Astrocyte of the spinal cord (primary cell): ENCODE data around the gene UTS2B.

Source experiments
- DNase-seq: peaks from one replicate; pipeline ENCODE4 v3.0.0; 2011; ENCODE audit warnings: low read depth, low spot score
- H3K4me3 ChIP-seq: 2 replicates; pipeline ENCODE4 v1.5.1; 2011; ENCODE audit warnings: low read depth, mild to moderate bottlenecking, low read length, moderate library complexity
- in situ Hi-C: cut with HindIII; loops from 2 replicates; pipeline ENCODE4 v1.10.0; 2017; ENCODE audit warnings: low sequenced_read_pairs
- TF ChIP-seq, protein P1 (sequence below): IDR thresholded peaks from 2 replicates; pipeline ENCODE4 v1.5.1; 2012; ENCODE audit warnings: low read depth, mild to moderate bottlenecking, low read length, inconsistent platforms

UTS2B gene

GRCh38 chr3:191372122-191372521 is 41.8 kb upstream of the UTS2B start:
- TF ChIP-seq, protein P1, sequence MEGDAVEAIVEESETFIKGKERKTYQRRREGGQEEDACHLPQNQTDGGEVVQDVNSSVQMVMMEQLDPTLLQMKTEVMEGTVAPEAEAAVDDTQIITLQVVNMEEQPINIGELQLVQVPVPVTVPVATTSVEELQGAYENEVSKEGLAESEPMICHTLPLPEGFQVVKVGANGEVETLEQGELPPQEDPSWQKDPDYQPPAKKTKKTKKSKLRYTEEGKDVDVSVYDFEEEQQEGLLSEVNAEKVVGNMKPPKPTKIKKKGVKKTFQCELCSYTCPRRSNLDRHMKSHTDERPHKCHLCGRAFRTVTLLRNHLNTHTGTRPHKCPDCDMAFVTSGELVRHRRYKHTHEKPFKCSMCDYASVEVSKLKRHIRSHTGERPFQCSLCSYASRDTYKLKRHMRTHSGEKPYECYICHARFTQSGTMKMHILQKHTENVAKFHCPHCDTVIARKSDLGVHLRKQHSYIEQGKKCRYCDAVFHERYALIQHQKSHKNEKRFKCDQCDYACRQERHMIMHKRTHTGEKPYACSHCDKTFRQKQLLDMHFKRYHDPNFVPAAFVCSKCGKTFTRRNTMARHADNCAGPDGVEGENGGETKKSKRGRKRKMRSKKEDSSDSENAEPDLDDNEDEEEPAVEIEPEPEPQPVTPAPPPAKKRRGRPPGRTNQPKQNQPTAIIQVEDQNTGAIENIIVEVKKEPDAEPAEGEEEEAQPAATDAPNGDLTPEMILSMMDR, result no peak
- in situ Hi-C loops, result no loop called here
- DNase-seq, result no peak
- H3K4me3 ChIP-seq, result no peak overlapping the region

GRCh38 chr3:191369616-191370010 is 39.3 kb upstream of the UTS2B start:
- TF ChIP-seq, protein P1, result no peak
- H3K4me3 ChIP-seq, result no peak overlapping the region
- no peak for DNase-seq
- in situ Hi-C loops, result no loop called here

DNA sequence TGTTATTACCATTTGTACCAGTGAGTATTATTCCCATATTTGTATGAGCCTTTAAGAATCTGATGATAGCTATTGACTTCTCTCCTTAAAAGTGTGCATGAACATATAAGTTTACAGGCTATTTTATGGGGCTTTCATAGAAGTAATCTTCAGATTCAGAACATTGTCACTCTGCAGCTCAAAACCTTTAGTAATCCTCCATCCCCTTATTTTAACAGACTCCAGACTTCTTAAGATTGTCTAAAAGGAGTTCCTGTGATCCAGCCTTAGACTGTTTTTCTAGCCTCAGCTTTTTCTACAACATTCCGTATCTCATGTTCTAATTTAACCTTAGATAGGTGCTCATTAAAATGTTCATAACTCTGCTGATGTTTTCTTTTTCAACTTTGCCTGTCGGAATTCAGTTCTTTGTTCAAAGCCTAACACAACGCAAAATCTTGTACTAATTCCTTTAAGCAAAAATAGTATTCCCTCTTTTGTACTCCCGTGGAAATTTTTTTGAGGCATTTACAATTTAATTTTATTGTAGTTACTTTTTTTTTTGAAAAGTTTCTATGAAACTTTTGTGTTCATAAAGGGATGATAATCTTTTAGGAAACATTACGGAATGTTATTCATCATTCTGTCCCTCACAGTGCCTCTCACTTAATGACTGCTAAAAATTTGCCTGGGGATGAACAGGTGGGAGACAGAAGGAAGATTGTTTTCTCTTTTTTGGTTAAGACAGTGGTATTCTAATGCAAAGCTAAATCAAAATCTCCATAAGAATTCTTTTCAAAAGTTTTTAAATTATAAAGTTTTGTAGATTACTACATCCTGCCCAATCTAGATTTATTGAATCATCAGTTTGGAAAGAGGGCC is 38.7 kb upstream of the UTS2B start:
- in situ Hi-C loops, result no loop called here
- no peak for DNase-seq
- H3K4me3 ChIP-seq, result no peak overlapping the region
- TF ChIP-seq, protein P1, result no peak

DNA sequence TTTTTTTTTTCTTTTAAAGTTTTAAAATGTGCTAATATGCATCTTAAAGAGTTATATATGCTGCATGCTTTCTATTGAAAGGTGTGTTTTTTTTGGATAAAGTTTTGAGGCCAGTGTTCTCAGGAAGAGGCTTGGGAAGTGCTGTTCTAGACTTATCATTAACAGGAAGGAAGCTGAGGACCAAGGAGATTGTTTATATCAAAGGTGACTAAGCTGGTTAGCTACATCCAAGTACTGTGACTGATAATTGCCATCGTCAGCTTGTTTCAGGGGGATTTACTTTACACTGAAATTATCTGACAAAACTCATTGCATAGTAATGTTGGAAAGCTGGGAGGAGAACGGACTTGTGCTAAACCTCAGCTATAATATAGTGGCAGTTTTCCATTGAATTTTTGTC is 36.3 kb upstream of the UTS2B start:
- DNase-seq, result peak; percentile 47
- TF ChIP-seq, protein P1, result no peak
- in situ Hi-C loops, result no loop called here
- no peak overlapping the region for H3K4me3 ChIP-seq

DNA sequence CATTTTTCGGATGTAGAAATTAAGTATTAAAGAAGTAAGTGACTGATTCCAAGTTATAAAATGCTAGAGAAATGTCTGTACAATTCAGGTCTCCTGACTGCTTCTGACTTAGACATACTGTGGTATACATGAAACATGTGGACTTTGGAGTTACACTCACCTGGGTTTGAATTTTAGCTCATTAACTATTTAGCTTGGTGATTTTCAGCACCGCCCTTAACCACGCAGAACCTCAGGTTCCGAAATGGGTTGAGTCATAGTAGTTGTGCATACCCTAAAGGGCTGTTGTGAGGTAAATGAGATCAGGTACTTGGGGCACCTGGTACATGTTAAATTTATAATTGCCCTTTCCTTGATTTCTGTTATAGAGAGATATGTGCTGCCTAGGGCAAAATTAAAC is 32.9 kb upstream of the UTS2B start:
- no peak for DNase-seq
- in situ Hi-C loops, result no loop called here
- TF ChIP-seq, protein P1, result no peak
- no peak overlapping the region for H3K4me3 ChIP-seq

DNA sequence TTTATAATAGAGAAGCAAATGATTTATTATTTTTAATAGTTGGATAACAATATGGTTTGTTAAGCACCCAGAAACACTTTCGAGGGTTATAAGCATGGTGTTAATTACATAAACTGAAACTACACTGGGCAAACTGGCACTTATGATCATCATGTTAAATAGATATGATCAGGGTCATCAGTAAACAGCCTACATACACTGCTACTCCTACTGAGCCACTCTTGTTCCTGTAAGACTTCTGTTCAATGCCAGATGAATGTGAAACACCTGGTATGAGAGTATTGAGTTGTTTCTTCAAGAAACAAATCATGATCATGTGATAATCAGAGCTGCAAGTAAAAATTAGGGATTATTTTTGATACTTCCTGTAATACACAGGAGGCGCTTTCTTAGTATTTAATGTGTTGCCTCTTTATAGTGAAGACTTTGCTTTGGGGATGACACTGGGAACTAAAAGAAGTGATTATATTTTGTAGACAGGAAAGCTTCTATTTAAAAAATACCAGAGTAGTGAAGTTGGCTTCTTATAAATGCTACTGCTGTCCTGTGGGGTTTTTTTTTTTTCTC is 32.3 kb upstream of the UTS2B start:
- TF ChIP-seq, protein P1, result no peak
- in situ Hi-C loops, result no loop called here
- no peak overlapping the region for H3K4me3 ChIP-seq
- no peak for DNase-seq
